AG04449 (cell line): ENCODE data around the gene ADAMTS6.

ENCODE experiments used
- CTCF ChIA-PET: fragments of 350-600 bp; formaldehyde crosslinking; extraction: SDS; loops from one replicate; lab custom pipeline; 2021; ENCODE audit warnings: antibody characterized with exemption; lab: Yijun Ruan, JAX
- POLR2A ChIA-PET: fragments of 400-600, 350-600 bp; formaldehyde crosslinking; extraction: SDS; loops from one replicate; lab custom pipeline; 2020; ENCODE audit warnings: antibody characterized with exemption, inconsistent platforms; lab: Yijun Ruan, JAX
- DNase-seq: peaks from one replicate; pipeline ENCODE4 v3.0.0-alpha.2; 2010; ENCODE audit warnings: low read depth, low spot score
- H3K4me3 ChIP-seq: 2 replicates; pipeline ENCODE4 v1.5.1; 2011; ENCODE audit warnings: low read depth, mild to moderate bottlenecking, control low read depth, low read length
- TF ChIP-seq, protein P1 (sequence below): IDR thresholded peaks from one replicate; pipeline ENCODE4 v1.5.1; 2011; ENCODE audit warnings: mild to moderate bottlenecking, moderate library complexity, low read length, control low read depth, inconsistent platforms; ENCODE audit not compliant: insufficient read depth; ENCODE audit errors: missing control alignments

Gene ADAMTS6

DNA sequence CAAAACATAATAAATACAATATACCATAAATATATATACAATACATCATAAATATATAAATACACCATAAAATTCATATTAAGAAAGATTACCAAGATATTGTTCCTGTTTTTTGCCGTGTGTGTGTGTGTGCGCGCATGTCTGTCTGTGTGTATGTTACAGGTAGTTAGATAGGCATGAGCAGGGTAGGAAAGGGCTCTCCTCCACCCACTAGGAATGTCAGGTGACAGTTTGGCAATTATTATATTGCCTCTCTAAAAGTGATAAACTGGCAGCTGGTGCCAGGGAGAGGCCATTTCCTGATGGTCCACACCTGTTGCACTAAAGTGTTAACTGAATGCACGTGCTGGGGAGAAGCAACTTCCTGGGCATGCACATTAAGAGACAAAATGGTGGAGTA is 232.8 kb downstream of the ADAMTS6 start:
- ChIA-PET POLR2A (no interaction called here), CTCF (interaction anchor here (1.1 to 1.4 kb wide), 2 partner anchors 25 to 438 kb away, joined by 3 read pairs; no protein-coding TSS in a partner anchor)
- TF ChIP-seq, protein P1, sequence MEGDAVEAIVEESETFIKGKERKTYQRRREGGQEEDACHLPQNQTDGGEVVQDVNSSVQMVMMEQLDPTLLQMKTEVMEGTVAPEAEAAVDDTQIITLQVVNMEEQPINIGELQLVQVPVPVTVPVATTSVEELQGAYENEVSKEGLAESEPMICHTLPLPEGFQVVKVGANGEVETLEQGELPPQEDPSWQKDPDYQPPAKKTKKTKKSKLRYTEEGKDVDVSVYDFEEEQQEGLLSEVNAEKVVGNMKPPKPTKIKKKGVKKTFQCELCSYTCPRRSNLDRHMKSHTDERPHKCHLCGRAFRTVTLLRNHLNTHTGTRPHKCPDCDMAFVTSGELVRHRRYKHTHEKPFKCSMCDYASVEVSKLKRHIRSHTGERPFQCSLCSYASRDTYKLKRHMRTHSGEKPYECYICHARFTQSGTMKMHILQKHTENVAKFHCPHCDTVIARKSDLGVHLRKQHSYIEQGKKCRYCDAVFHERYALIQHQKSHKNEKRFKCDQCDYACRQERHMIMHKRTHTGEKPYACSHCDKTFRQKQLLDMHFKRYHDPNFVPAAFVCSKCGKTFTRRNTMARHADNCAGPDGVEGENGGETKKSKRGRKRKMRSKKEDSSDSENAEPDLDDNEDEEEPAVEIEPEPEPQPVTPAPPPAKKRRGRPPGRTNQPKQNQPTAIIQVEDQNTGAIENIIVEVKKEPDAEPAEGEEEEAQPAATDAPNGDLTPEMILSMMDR: no peak
- no peak overlapping the region for H3K4me3 ChIP-seq
- no peak for DNase-seq

DNA sequence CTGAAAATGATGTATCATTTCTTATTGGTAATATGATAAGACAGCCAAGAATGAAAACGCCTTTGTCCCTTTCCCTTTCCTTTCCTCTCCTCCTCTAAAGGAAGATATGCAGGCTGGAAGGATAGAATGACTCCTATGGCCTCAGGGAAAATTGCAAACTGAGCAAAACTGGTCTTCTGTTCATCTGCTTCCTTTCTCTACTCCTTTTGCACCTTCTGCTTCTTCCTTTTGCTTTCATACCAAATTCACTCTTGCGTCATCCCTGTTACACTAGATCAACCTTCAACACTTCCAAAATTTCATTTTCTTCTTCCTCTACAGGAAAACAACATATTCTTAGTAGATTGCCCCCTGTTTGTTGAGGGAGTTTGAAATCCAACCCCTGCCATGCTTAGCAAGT is 234.1 kb downstream of the ADAMTS6 start:
- no peak overlapping the region for H3K4me3 ChIP-seq
- TF ChIP-seq, protein P1: no peak
- DNase-seq: no peak
- CTCF ChIA-PET: no interaction called here
- POLR2A ChIA-PET: no interaction called here

DNA sequence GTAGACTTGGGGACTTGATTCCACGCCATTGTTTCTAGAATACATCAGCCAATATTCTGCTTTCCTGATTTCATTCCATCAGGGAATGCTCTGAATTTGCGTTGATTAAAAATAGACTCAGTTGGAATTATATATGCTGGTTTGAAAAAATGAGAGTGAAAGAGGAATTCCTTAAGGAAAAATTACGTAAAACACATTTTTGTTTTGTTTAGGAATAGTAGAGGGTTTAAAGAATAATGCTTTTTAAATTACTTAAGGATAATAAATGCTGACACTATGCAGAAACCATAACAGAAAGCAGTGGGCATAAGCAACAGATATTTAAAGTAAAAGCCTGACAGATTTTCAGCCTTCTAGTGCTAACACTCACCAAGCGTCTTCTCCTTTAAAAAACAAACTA is 235.0 kb downstream of the ADAMTS6 start:
- DNase-seq: no peak
- TF ChIP-seq, protein P1: no peak
- ChIA-PET CTCF (no interaction called here), POLR2A (interaction anchor here (0.6 kb wide), 1 partner anchor 9 kb away, joined by 3 read pairs; no protein-coding TSS in a partner anchor)
- H3K4me3 ChIP-seq: no peak overlapping the region

DNA sequence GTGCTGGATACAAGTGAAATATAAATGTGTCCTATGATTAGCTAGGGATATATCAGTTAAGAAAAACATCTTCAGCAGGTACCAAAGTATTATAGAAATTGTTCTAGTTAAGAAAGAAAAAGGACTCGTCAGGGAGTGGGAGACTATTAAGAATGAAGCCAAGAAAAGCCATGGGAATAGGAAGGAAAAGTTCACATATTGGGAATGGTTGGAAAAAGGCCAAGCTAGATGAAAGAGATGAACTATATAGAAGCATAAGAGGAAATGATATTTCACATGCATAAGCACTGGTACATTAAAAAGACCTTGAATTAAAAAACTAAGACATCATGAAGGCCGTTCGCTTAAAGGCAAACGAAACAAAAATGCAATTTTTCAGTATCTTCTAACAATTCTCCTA is 237.7 kb downstream of the ADAMTS6 start:
- H3K4me3 ChIP-seq: no peak overlapping the region
- DNase-seq: no peak
- TF ChIP-seq, protein P1: no peak
- CTCF ChIA-PET: interaction anchor here (1.0 kb wide), 1 partner anchor 239 kb away, joined by 3 read pairs; no protein-coding TSS in a partner anchor
- POLR2A ChIA-PET: no interaction called here

DNA sequence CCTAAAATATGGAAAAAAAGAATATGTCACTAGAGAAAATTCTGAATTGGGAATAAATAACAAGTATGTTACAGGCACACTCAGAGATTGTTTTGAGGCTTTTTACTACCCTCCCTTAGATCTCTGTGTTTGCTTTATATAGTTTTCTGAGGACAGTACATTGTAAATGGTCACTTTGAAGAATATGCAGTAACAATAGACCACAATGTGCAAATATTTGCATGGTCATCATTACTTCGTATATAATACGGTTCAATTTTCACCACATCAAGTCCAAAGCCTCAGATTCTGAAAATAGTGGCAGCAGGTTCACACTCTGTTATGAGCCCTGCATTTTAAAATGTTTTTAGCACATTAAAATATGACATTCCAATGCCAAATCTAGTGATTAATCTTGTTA is 238.6 kb downstream of the ADAMTS6 start:
- CTCF ChIA-PET: interaction anchor here (1.0 kb wide), 1 partner anchor 240 kb away, joined by 3 read pairs; no protein-coding TSS in a partner anchor
- no peak overlapping the region for H3K4me3 ChIP-seq
- TF ChIP-seq, protein P1: no peak
- POLR2A ChIA-PET: no interaction called here
- DNase-seq: no peak

DNA sequence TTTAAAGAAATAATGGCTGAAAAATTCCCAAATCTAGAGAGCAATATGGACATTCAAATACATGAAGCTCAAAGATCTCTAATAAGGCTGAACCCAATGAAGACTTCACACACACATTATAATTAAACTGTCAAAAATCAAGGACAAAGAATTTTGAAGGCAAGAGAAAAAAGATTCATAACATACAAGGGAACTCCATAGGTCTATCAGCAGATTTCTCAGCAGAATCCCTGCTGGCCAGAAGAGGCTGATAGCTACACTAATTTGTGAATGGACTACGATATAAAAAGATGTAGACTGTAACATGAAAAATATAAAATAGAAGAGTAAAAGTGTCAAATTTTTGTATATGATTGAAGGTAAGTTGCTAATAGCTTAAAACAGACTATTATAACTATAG is 251.9 kb downstream of the ADAMTS6 start:
- no peak for DNase-seq
- TF ChIP-seq, protein P1: no peak
- ChIA-PET POLR2A (no interaction called here), CTCF (interaction anchor here (1.7 kb wide), 1 partner anchor 12 kb away, joined by 5 read pairs; no protein-coding TSS in a partner anchor)
- no peak overlapping the region for H3K4me3 ChIP-seq
